HUDEP-2 (cell line): ENCODE measurements around the gene RPE.

Source experiments
- DNase-seq, 76 experiments: peaks; one replicate each; lab custom pipeline; 2025; ENCODE audit not compliant: unreplicated experiment in 76 of 76; lab: John Stamatoyannopoulos, UW

The RPE gene

DNA sequence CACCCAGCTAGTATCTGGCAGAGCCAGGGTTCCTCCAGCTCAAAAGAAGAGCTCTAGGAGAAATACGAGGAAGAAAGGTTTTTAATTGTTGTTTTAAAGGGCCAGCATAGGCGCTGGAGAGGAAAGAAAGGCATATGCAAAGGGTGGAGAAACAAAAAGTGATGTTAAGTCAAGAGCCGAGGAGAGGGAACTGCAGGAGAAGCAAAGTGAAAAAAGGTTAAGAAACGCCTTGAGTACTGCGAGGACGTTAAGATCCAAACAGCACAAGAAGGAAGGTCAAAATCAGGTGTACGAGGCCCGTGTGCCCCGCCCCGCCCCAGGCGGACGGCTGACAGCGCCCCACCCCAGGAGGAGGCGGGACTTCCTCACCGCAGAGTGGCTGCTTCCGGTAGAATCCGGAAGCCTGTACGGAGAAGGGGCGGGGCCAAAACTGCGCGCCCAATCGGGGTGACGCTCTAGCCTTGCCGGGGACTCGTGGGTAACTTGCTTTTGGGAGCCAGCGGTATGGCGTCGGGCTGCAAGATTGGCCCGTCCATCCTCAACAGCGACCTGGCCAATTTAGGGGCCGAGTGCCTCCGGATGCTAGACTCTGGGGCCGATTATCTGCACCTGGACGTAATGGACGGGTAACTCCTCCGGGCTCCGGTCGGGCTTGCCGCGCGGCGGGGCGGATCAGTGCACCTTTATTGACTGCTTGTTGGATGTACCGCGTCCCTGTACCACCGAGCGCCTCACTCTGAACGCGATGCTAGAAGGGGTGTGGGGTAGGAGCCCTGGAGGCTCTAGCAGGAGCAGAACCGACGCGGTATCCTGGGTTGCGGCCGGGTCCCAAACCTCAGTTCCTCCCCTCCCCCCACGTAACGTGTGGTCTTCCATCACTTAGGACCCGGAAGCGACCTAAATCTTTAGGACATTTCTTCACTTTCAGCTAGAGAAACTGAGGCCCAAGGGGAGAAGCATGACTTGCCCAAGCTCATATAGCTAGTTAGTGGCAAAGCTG, at the start of gene RPE:
TSS of gene RPE (plus strand) at position 481 of the 1,000 bp plus-strand sequence. CDS start at position 505, 24 bp downstream.
- peak in 75 of 76 experiments; percentile 36 to 97 (median 93) for DNase-seq

DNA sequence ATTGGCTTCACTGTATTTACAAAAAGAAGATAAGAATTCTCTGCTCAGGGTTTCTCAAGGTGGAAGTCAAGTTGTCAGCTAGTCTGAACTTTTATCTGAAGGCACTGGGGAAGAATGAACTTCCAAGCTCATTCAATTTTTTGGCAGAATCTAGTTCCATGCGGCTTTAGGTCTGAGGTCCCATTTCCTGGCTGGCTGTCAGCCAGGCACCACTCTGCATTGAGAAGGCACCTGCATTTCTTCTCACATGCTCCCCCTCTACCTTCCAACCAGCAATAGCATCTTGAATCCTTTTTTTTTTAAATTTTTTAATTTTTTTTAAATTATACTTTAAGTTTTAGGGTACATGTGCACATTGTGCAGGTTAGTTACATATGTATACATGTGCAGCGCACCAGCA, 46.2 kb upstream of the RPE start:
- DNase-seq = no peak

GRCh38 chr2:209958016-209958415, 44.4 kb upstream of the RPE start:
- no peak for DNase-seq

GRCh38 chr2:209960045-209960444, 42.4 kb upstream of the RPE start:
- no peak for DNase-seq

DNA sequence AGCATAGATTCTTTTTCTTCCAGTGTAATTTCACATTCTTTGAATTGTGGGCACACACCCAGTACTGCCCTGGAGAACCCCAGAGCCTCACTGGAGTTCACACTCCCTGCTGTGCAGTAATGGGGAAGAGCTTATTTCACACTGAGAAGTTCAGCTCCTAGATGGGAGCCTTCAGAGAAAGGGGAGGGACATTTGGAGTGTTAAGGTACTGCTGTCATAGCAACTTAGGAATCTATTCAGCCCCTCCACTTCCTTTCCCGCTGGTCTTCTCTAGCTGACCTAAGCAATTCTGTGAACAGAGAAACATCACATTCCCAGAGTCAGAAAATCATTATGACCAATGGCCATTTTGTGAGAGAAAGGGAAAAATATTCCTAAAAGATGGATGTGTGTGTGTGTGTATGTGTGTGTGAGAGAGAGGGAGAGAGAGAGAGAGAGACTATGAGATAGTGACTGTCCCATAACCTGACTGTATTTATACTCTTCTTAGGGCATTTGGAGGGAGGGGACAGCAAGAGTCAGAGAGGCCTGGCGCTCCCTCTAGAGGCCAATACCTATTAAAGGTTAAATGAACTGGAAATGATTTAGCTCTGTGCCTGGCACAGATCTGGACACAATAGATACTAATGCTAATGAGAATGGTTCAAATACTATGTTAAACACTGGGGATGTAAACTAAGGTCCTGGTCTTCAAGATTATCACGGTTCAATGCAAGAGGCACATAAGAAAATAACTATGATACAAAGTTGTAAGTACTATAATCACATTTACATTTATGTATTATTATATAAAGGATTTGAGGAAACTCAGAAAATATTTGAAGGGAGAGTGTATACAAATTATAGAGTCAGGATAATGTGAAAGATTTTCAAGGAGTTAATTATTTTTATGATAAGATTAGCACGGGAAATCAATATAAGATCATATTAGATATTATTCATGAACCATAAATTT, 41.5 kb upstream of the RPE start:
- DNase-seq = peak in 40 of 76 experiments; percentile 0 to 66 (median 19)

DNA sequence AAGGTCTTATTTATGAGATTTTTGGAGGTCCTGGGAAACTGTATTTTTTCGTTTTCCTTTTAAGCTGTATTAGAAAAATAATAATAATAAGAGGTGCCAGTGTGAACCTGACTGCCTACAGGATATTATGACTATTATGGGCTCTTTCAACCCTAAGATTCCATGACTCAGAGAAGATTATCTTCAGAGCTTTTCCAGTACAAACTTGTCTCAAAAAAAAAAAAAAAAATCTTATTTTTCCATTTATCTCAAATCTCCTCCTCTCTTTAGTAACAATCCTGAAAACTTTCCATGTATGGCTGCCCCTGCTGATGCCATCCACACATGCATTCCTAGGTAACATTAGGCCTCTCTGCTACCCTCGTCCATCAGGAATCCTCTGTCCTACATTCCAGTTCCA, 36.7 kb upstream of the RPE start:
- DNase-seq = no peak

GRCh38 chr2:209969692-209970091, 32.7 kb upstream of the RPE start:
- DNase-seq = no peak

GRCh38 chr2:209970271-209970670, 32.2 kb upstream of the RPE start:
- DNase-seq = no peak

DNA sequence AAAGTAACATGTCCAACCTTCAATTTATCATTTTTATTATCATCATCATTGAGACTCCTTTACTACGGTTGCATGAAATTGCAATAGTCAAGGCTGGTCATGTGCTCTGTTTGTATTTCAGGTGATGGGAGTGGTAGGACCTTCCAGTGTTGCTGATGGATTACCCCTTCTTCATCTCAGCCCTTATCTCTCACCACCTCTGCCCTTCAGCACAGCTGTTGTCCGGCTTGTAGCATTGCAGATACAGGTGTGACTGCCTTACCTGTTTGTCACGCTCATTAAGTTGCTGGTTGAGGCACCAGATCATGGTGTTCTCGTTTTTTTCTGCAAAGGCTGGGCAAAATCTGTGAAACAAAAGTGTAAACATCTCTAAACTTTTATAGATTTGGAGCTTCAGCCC, 31.7 kb upstream of the RPE start:
- no peak for DNase-seq

GRCh38 chr2:209973328-209973727, 29.1 kb upstream of the RPE start:
- no peak for DNase-seq

DNA sequence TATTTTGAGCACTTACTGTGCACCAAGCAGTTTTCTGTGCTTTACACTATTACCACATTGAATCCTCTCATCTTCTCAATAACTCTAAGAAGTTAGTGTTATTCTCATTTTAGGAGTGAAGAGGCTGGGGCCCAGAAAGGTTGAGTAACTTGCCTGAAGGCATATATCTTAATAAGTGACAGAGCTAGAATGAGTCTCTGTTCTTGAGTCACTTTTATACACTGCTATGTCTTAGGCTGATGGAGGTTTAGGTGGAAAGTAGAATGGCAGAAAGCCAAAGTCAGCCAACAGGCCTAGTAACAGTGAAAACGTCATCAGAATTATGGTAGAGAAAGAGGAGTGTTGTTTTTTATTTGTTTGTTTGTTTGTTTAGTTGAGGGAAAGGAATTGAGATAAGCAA, 27.9 kb upstream of the RPE start:
- no peak for DNase-seq

DNA sequence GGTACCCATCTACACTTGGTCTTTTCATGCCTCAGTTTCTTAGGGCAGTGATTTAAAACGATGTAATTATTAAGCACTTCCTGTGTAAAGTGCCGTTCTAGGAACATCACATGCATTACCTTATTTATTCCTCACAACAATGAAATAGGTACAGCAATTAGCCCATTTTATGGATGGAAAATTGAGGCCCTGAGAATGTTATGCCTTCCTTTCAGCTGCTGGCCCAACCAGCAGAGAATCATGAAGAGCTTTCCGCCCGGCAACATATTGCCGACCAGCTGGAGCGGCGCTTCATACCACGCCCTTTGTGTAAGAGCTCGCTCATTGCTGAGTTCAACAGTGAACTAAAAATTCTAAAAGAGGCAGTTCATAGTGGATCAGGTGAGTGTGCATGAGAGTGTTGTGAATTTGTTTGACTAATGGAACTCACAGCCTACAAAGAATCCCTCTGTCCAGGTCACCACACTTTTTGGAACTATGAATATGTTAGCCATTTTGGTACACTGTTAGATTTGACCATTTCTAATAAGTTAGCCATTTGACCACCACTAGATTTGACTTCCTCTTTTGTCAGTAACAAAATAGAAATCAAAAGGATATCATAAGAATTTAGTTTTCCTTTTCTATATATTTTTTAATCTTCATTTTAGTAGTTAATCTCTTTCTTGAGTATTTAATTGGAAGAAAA, 25.6 kb upstream of the RPE start:
- no peak for DNase-seq

DNA sequence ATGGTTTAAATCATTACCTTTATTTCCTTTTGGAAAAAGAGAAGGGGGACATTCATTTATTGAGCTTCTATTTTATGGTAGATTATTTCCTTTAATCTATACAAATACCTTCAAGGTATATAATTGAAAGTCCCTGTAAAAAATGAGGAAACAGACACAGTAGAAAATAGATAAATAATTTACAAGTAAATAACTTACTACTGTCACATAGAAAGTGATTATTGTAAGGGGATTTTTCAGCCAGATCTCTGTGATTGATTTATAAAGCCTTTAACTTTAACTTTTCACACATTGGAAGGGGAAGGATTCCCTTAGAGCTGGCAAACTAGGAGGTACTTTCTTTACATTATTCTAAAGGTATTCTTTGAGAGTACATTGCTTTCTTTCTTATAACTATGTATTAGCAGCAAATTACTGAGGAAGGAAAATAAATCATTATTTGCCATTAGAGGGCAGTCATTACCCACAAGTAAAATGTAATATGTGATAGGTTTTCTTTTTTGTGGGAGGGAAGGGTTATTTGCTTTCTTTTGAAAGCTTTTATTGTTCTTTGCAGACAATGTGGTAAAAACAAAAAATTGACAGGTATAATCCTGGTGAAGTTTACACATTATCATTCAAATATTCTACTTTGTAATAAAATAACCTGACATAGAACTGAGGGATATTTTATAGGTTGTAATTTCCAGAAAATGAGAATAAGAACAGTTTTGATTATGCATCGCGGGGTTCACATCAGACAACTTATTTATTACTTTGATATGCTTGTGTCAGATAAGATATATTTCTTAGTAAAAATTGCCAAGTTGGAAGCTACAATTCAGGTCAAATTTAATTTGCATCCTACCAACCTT, 24.8 kb upstream of the RPE start:
- DNase-seq = peak in 13 of 76 experiments; percentile 5 to 30 (median 11)

DNA sequence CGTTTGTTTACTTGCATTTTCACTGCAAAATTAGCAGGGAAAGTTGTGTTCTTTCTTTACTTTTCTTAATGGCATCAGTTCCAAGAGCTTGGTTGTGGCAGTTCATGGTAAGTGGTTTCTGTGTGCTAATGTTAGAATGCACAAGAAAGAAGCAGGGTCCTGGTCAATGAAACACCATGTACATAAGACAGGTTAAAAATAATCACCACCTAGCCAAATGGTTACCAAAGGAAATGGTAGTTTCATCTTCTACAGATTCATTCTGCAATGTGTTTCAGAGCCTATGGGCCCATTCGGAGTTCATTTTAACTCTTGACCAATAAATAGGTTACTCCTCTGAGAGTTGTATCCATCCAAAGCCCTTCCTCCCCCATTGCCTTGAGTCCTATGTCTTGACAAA, 18.1 kb upstream of the RPE start:
- DNase-seq = no peak

GRCh38 chr2:209985874-209986273, 16.6 kb upstream of the RPE start:
- DNase-seq = no peak

DNA sequence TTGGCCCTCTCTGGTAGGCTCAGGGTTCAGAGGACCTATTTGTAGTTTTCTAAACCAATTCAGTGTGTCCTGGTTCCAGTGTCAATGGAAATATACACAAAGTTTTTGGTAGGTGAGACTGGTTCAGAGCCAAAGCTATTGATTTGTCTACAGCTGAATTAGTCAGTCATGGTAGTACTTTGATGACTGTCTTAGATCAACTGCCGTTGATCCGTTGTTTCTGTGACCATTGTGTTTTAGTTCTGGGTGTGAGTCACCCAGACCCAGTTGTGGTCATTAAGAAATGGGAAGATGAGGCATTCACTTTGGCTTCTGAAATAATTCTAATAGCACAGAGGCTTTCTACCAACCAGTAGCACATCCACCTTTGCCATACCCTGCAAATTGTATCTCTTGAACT, 16.0 kb upstream of the RPE start:
- no peak for DNase-seq

DNA sequence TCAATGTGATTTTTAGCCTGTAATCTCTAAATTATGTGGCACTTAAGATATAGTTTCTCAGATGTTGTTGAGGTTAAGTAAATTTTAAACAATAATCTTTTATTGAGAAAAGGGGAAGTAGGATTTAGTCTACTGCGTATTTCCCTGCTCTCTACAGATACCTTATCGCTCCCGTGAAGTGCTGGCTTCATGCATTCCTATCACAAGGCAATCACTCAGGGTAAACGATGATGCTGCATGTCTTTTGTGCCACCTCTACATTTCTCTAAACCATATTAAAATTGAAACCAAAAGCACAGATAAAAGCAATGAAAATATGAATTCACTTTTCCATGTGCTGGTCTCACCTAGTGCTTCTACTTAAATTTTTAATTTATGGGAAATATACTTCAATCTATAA, 14.4 kb upstream of the RPE start:
- DNase-seq = peak in 39 of 76 experiments; percentile 1 to 67 (median 25)

DNA sequence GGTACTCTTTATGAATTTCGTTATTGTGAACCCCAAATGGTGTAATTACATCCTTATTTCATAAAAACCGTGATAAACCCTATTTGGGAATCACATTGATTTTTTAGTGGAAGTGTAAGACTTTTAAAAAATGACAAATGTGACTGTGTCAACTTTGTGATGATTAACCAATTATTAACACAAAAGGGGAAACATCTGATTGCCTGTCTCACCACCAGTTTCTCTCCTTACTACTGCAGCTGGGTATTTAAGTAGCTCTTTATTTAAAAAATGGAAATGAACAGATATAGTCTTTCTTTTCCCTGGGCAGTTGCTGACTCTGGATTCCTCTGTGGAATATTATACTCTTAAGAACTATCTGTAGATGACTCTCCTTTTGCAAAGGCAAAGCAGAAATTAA, 11.6 kb upstream of the RPE start:
- DNase-seq = no peak

DNA sequence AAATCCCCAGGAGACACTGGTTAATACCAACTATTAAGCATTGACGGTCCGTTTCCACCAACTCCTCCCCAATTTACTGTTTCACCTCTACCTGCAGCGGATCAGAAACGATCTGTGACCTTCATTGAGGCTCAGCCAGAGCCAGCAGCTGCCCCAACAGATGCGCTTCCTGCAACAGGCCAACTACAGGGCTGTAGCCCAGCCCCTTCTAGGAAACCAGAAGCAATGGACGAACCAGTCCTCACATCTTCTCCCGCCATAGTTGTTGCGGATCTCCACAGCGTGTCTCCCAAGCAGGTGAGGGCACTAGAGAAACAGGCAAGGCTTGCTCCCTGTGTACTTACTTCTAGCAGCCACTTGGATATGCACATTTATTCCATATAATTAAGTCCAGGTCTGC, 8.5 kb upstream of the RPE start:
- DNase-seq = no peak

GRCh38 chr2:209998596-209998995, 3.8 kb upstream of the RPE start:
- DNase-seq = no peak
